ENCODE data around the gene OSBPL3.

GRCh38 chr7:24979863-24980533 is at the start of gene OSBPL3:
- no peak; the same call in 1 of the 2 replicates for TF ChIP-seq POLR2A (IDR thresholded peaks at IDR 0.05; ENCODE audit: low read depth, low read length)
- no peak; the same call in 1 of the 2 replicates for TF ChIP-seq POLR2AphosphoS5 (IDR thresholded peaks at IDR 0.05; ENCODE audit: low read depth, low read length)
